ENCODE results near the gene GART. TPM values are rescaled to one million over a fixed set of nuclear protein-coding genes. Genes with fewer than 3 reads are reported as not detected.
"Not testable (repeated sequence)": the region's sequence is repeated elsewhere in the genome, so short reads cannot be mapped to it uniquely, and the experiment has no call there.

GART gene
- total RNA-seq, 4 donors from 2014 or later = 69.9 to 87.7 (median 77.3) TPM

- peaks cover 67% of the 10 kb centered on the region for H3K36me3 ChIP-seq
- no peak overlapping the region for H3K27ac ChIP-seq
- TF ChIP-seq CTCF (IDR thresholded peaks at IDR 0.05) (no peak), POLR2AphosphoS5 (IDR thresholded peaks at IDR 0.05) (no peak), POLR2A (IDR thresholded peaks at IDR 0.05) (no peak), EP300 (IDR thresholded peaks at IDR 0.05) (no peak)
- H3K27me3 ChIP-seq = no peaks in the 10 kb centered on the region
- WGBS = 95% methylated on average over 8 of the region's 8 CpGs
- no peaks in the 10 kb centered on the region for H3K4me1 ChIP-seq
- no peak for DNase-seq (ENCODE audit: low spot score in 2 of 2)
- no peaks in the 10 kb centered on the region for H3K9me3 ChIP-seq
- no peak overlapping the region for H3K4me3 ChIP-seq
Observed at GRCh38 chr21:33510826-33511225, 31.1 kb downstream of the GART start.

GRCh38 chr21:33507003-33507402, 34.9 kb downstream of the GART start:
- not testable (repeated sequence) for DNase-seq (ENCODE audit: low spot score in 2 of 2); H3K4me1 ChIP-seq; H3K4me3 ChIP-seq; H3K27ac ChIP-seq; H3K9me3 ChIP-seq; H3K27me3 ChIP-seq
- H3K36me3 ChIP-seq = peaks cover 52% of the 10 kb centered on the region
- 97% methylated on average over 1 of the region's 1 CpG for WGBS

DNA sequence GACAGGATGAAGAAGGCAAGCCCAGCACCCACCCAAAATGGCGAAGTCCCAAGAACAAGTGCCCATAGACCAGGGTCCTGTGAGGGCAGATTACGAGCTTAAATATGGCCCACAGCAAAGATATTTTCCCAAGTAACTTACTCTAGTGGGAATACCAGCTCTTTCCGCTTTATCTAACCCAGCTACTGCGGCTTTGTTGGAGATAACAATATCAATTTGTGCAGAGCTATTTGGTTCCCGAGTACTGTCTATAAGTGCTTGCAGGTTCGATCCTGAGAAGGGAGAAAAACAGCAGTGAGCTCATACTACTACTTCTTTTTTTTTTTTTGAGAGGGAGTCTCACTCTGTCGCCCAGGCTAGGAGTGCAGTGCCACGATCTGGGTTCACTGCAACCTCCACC, 36.1 kb downstream of the GART start:
- 97% methylated on average over 8 of the region's 8 CpGs for WGBS
- H3K36me3 ChIP-seq = peaks cover 41% of the 10 kb centered on the region
- no peak overlapping the region for H3K4me3 ChIP-seq
- TF ChIP-seq POLR2AphosphoS5 (IDR thresholded peaks at IDR 0.05) (no peak), EP300 (IDR thresholded peaks at IDR 0.05) (no peak), CTCF (IDR thresholded peaks at IDR 0.05) (no peak), POLR2A (IDR thresholded peaks at IDR 0.05) (no peak)
- no peaks in the 10 kb centered on the region for H3K9me3 ChIP-seq
- H3K27me3 ChIP-seq = no peaks in the 10 kb centered on the region
- H3K27ac ChIP-seq = no peak overlapping the region
- no peaks in the 10 kb centered on the region for H3K4me1 ChIP-seq
- DNase-seq (ENCODE audit: low spot score in 2 of 2) = no peak

GRCh38 chr21:33496345-33496744, 45.6 kb downstream of the GART start:
- Histone ChIP-seq H3K36me3 (no peaks in the 10 kb centered on the region), H3K4me3 (no peak overlapping the region), H3K9me3 (no peaks in the 10 kb centered on the region), H3K27me3 (no peaks in the 10 kb centered on the region), H3K4me1 (peaks cover 6% of the 10 kb centered on the region), H3K27ac (no peak overlapping the region)
- WGBS = 75% methylated on average over 7 of the region's 7 CpGs
- DNase-seq (ENCODE audit: low spot score in 2 of 2) = no peak
- TF ChIP-seq POLR2A (IDR thresholded peaks at IDR 0.05) (no peak), EP300 (IDR thresholded peaks at IDR 0.05) (no peak), POLR2AphosphoS5 (IDR thresholded peaks at IDR 0.05) (no peak), CTCF (IDR thresholded peaks at IDR 0.05) (no peak)

GRCh38 chr21:33495743-33496142, 46.2 kb downstream of the GART start:
- H3K27ac ChIP-seq = no peak overlapping the region
- WGBS = 57% methylated on average over 4 of the region's 4 CpGs
- no peak for DNase-seq (ENCODE audit: low spot score in 2 of 2)
- H3K9me3 ChIP-seq = no peaks in the 10 kb centered on the region
- H3K4me1 ChIP-seq = peaks cover 9% of the 10 kb centered on the region
- TF ChIP-seq POLR2A (IDR thresholded peaks at IDR 0.05) = no peak
- TF ChIP-seq POLR2AphosphoS5 (IDR thresholded peaks at IDR 0.05) = no peak
- TF ChIP-seq EP300 (IDR thresholded peaks at IDR 0.05) = no peak
- no peak for TF ChIP-seq CTCF (IDR thresholded peaks at IDR 0.05)
- no peaks in the 10 kb centered on the region for H3K36me3 ChIP-seq
- H3K4me3 ChIP-seq = no peak overlapping the region
- H3K27me3 ChIP-seq = no peaks in the 10 kb centered on the region

DNA sequence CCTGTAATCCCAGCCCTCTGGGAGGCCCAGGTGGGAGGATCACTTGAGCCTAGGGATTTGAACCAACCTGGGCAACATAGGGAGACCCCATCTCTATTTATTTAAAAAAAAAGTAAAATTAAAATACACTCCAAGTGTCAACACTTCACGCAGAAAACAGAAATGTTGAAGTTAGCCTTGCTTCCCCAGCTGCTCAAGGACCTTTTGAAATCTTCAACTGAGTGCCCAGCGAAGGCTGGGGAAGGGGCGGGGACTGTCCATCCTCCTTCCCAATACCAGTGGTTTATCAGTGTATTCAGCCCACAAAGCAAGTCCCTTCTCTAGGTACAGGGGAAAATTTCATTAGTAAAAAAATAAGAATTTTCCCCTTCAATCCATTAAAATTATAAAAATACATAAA, 48.2 kb downstream of the GART start:
- no peak for DNase-seq (ENCODE audit: low spot score in 2 of 2)
- no peak overlapping the region for H3K27ac ChIP-seq
- no peaks in the 10 kb centered on the region for H3K9me3 ChIP-seq
- H3K4me1 ChIP-seq = peaks cover 10% of the 10 kb centered on the region
- no peaks in the 10 kb centered on the region for H3K36me3 ChIP-seq
- WGBS = 81% methylated on average over 3 of the region's 3 CpGs
- H3K27me3 ChIP-seq = no peaks in the 10 kb centered on the region
- H3K4me3 ChIP-seq = no peak overlapping the region
- no peak for TF ChIP-seq POLR2A (IDR thresholded peaks at IDR 0.05)
- no peak for TF ChIP-seq EP300 (IDR thresholded peaks at IDR 0.05)
- no peak for TF ChIP-seq CTCF (IDR thresholded peaks at IDR 0.05)
- no peak for TF ChIP-seq POLR2AphosphoS5 (IDR thresholded peaks at IDR 0.05)

Measured in suprapubic skin (tissue), 4 donors.